Left ventricle myocardium superior (tissue), 1 donor: ENCODE results near the gene TRIM44. TPM values are rescaled to one million over a fixed set of nuclear protein-coding genes. Genes with fewer than 3 reads are reported as not detected.
"Not testable (repeated sequence)": the region's sequence is repeated elsewhere in the genome, so short reads cannot be mapped to it uniquely, and the experiment has no call there.

Source experiments
- ATAC-seq: fragments of 200-7000 bp; cut with Tn5 transposase; one replicate; pipeline ENCODE4 v1.9.1; 2020; ENCODE audit warnings: mild to moderate bottlenecking, moderate library complexity
- DNase-seq: peaks from one replicate; pipeline ENCODE4 v3.0.0-alpha.2; 2020
- intact Hi-C: fragments of 100-400 bp; cut with micrococcal nuclease; formaldehyde crosslinking; loops from one replicate; pipeline ENCODE4 v1.11.0; 2022
- total RNA-seq: library from RNA; stranded (reverse); fragmentation: NEBNext Ultra II Directional; extraction: Animal tissue kit (Norgen Biotek cat#: 25700); gene quantifications from one replicate; pipeline ENCODE4 v1.2.1, GENCODE V29; 2021
- donor health status: DM: no; HTN: yes; CAD: no; lungs with severe emphysema.

TRIM44 gene
- total RNA-seq, 1 donor from 2014 or later: 38.5 TPM

DNA sequence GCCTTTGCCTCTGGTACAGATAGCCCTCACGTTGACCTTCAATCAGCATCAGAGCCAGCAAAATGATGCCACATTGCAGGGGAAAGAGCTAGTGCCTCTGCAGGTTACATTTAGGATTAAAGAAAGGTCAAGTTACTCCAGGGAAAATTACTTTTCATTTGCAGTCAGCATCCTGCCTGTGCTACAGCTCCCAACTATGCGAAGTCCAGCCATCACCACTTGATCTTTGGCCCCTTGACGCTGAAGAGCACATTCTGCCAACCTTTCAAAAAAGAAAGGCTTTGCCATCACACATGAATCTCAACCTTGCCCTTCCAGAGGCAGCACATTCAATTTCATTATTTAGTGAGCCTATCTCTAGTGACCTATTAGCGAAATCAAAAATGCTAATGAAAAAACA lies 33.1 kb upstream of the TRIM44 start:
- ATAC-seq (no peak), DNase-seq (no peak)
- intact Hi-C loops: loop anchor here (10.0 kb wide), 1 partner anchor 185 kb away; no protein-coding TSS in a partner anchor

DNA sequence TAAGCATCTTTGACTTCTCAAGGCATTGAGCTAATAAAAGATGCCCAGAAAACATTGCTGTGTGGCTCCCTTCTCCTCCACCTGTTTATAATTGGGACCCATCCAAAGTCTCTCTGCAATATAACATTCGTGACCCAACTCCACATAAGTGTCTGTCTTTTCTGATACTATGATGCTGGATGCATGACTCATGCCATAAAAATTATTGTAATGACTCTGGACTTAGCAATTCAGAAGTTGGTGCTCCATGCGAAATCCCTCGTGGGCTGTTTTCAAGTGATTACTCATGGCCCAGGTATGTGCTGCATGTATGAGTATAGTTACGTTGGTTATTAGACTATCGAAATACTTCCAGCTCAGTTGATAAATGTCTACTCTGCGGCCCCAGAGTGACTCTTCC lies 32.7 kb upstream of the TRIM44 start:
- DNase-seq: no peak
- ATAC-seq: no peak
- intact Hi-C loops: loop anchor here (10.0 kb wide), 1 partner anchor 185 kb away; no protein-coding TSS in a partner anchor

DNA sequence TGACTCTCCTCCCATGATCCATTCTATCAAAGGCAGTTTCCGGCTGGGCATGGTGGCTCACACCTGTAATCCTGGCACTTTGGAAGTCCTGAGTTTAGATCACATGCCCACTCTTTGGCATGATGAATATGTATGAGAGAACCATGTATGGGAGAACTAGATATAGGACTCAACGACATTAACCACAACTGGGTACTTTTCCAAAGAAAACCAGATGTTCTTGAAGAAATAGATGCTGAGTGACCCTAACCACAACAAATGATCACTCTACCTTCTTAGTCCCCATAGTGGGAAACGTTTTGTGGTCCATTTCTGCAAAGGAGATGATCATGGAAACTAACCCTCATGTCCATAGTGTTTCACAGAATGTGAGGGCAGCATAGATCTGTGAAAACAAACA lies 30.7 kb upstream of the TRIM44 start:
- intact Hi-C loops: no loop called here
- no peak for ATAC-seq
- DNase-seq: no peak

DNA sequence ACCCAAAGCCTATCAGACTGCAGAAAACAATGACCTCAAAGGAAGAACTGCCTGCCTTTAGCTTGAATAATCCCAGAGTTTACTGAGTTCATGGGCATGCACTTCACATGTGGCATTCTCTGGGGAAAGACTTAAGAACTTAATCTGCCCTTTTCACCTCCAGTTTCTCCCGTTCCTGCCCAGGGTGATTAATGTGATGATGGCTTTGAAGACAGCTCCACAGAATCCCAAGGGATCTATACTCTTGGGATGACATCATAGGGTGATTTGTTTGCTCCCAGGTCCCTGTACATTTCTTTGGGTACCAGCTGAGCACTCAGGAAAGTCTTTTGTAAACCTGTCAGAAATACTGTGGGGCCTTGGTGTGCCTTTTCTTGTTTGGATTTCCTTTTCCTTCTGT lies 30.3 kb upstream of the TRIM44 start:
- intact Hi-C loops: no loop called here
- no peak for ATAC-seq
- no peak for DNase-seq

DNA sequence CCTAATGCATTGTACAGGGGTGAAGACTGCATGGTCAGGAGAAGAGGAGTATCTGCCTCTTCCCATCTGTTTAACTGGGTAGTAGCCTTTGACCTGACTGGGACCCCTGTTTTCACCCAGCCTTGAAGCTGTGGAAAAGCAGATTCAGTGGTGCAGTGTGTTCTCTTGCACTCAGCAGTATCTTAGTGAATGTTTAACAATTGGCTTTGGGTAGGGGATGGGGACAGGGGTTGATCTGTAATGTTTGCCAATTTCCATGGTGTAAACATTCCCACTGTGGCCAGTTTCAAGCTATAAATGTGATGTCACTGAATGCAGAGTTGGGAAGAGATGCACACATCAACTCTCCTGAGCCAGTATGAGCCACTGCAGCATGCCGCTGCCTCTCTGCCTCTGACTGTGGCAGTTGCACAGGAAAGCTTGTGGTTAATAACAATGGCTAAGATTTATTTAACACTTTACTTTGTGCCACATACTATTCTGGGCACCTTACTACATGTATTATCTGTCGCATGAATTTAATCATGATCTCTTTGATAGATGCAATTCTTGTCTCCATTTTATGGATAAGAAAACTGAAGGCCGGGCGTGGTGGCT lies 28.6 kb upstream of the TRIM44 start:
- no peak for DNase-seq
- no peak for ATAC-seq
- intact Hi-C loops: no loop called here

DNA sequence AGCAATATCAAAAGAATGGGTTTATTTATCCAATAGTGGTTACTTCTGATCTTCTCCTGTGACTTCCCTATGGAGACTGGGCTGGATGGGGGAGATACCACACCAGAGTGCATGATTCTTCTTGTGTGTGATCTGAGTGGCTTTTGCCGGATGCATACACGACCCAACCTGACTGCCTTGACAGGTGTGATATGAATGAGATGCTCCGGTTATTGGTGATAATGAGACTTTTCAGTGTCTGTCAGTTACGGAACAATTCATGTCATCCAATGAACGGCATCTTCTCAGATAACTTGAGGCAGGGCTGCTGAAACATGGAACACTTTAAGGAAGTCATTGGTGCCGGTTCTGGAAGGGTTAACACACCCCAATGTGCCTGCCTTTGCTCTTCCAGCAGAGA lies 26.6 kb upstream of the TRIM44 start:
- ATAC-seq: no peak
- intact Hi-C loops: no loop called here
- DNase-seq: no peak

DNA sequence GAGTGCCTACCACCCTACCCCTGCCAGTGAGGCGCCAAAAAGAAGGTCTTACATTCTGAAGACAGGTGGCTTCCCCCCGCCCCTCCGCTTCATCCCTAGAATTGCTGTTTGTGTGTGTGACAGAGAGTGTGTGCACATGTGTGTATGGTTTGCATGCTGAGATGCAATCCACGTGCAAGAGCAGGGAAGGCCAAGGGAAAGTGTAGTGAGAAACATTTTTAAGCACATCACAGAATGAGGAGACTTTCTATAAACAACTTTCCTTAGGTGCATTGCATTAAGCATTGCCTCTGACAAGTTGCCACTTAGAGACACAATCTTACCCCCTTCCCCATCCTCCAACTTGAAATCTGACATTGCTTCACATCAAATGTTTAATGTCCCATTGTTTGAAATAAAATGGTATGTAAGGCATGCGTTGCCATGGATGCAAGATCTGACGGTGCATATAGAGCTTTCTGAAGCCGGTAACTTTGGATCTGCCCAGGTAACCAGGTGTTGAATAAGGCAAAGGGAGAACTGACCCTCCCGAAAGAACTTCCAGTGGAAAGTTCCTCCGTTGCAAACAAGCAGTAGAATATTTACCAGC lies 22.9 kb upstream of the TRIM44 start:
- intact Hi-C loops: no loop called here
- DNase-seq: no peak
- ATAC-seq: no peak

DNA sequence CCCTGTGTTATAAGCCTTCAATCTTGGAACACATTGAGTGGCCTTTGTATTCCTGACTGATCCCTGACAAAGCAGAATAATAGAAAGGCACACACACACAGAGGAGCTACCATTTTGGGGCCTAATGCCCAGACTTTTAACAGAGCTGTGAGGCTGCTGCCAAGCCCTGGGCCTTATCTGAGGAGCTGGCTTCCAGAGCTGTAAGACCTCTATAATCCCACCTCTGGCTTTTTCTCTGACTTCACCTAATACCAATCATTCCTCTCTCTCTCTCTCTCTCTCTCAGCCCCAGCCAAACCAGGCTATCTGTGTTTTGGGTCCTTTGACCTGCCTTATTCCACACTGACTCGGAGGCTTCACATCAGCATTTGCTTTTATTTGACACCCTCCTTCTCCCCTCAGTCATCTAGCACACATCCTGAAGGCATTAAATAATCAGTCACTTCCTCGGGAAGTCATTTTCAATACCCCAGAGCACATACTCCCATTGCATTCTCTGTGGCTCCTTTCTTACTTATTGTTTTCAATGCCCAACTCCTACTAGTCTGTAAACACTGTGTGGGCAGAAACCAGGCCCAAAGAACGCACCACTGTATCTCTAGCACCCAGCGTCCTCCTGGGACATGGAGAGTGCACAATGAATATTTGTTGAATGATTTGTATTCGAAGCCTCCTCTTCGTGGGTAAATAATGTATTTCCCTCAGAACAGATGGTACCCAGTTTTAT lies 21.2 kb upstream of the TRIM44 start:
- DNase-seq: no peak
- intact Hi-C loops: no loop called here
- ATAC-seq: no peak

DNA sequence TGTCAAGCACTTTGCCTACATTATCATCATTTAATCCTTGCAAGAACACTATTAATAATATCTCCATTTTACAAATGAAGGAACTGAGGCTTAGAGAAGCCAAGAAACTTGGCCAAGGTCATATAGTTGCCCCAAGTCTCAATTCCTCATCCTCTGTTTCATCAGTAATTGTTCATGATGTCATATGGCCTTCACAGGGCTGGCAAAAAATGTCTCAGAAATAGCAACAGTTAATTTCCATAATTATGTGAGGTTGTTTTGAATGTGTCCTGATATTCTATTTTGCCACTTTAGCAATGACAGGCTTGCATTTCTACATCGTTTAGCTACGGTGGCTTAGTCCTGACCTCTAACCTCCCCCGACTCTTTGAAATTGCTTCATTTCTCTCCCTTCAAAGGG lies 20.6 kb upstream of the TRIM44 start:
- DNase-seq (no peak), ATAC-seq (no peak)
- intact Hi-C loops: no loop called here

DNA sequence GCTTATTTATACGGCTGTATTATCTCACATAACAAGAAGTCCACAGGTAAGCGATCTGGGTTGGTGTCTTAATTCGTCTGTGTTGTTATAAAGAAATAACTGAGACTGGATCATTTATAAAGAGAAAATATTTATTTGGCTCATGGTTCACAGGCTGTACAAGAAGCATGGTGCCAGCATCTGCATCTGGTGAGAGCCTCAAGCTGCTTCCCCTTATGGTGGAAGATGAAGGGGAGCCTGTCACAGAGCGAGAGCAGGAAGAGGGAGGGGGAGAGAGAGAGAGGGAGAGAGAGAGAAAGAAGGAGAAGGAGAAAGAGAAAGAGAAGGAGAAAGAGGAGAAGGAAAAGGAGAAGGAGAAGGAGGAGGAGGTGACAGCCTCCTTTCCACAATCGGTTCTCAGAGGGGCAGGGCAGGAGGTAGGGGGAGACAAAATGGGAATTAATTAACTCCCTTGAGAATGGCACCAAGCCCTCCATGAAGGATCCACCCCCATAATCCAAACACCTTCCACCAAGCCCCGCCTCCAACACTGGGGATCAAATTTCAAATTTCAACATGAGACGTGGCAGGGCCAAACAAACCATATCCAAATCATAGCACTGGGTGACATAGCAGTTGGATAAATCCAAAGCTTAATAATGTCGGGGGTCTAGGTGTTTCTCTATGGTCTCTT lies 15.0 kb upstream of the TRIM44 start:
- no peak for ATAC-seq
- DNase-seq: no peak
- intact Hi-C loops: no loop called here

DNA sequence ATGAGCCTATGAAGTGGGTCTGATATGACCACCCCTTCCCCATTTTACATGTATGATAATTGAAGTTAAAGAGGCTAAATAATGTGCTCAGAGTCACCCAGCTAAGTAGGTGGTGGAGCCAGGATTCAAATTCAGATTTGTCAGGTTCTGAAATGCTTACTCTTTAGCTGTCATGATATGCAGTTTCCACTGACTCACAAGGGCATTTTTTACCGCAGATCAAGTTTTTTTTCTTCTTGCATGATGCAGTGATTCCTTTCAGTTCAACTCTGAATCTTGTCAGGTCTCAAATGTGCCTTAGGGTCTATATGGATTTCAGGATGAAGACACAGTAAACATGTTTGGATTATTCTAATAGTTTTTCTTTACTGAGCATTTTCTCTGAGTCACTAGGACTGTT lies 12.6 kb upstream of the TRIM44 start:
- ATAC-seq: no peak
- intact Hi-C loops: no loop called here
- DNase-seq: no peak

DNA sequence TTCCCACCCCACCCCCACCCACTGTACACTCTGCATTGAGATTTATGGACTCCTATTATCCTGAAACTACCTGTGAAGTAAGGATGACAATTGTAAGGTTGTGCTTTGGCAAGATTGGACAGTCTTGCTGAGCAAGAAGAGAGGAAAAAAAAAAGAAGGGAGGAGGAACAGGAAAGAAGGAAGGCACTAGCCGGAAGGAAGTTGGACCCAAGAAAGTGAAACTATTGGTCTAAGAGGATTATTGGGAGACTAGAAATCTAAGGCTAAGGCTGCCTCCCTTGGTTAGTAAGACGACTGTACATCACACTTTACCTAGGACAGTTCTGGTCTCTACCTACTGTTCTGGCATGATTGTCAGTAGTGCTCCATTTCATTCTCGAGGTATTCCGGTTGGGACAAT lies 12.1 kb upstream of the TRIM44 start:
- ATAC-seq (no peak), DNase-seq (no peak)
- intact Hi-C loops: no loop called here

DNA sequence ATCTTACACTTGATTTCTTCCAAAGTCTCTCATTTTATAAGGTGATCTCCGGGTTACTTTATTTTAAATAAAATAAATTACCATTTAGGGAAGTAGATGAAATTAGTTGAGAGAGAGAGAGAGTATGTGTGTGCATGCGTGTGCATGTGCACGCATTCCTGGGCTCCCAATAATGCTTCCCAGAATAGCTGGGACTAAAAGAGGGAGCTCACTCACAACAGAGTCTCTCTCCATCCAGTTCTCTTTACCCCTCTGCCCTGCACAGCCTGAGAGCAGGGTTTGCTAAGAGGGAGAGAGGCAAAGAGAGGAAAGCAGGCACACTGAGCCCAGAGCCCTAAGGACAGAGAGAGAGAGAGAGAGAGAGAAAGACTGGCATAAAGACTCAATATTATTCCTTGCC lies 11.3 kb upstream of the TRIM44 start:
- intact Hi-C loops: no loop called here
- DNase-seq: no peak

DNA sequence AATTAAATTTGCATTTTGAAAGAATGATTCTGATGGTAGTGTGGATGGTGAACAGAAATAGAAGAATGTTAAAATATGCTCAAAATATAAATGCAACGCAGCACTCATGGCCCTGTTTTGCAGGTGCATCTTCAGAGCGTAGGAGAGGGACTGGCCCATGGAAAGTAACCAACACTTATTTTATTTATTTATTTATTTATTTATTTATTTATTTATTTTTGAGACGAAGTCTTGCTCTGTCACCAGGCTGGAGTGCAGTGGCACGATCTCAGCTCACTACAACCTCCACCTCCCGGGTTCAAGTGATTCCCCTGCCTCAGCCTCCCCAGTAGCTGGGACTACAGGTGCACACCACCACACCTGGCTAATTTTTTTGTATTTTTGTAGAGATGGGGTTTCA lies 9.8 kb upstream of the TRIM44 start:
- not testable (repeated sequence) for DNase-seq

More for the DNA sequence above, 11.3 kb upstream of the TRIM44 start:
- peak; percentile 91 for ATAC-seq

DNA sequence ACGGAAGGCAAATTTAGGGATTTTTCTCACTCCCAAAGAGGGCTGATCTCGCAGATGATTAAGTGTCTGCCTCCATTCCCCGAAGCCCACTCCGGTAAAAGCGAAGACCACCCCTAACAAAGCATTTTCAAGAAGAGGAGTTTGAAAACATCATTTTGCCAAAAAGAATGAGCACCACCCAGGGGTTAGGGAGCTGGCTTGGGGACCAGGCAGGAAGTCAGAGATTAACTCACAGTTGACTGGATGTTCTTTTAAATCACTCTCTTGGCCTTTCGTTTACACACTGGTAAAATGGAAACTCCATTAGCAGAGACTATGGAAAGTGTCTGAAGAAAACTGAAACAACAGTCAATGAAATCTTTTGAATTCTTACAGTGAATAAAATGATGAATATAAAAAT lies 7.9 kb upstream of the TRIM44 start:
- DNase-seq: no peak
- intact Hi-C loops: no loop called here
- ATAC-seq: no peak

More for the DNA sequence above, 9.8 kb upstream of the TRIM44 start:
- ATAC-seq, intact Hi-C loops: not testable (repeated sequence)

DNA sequence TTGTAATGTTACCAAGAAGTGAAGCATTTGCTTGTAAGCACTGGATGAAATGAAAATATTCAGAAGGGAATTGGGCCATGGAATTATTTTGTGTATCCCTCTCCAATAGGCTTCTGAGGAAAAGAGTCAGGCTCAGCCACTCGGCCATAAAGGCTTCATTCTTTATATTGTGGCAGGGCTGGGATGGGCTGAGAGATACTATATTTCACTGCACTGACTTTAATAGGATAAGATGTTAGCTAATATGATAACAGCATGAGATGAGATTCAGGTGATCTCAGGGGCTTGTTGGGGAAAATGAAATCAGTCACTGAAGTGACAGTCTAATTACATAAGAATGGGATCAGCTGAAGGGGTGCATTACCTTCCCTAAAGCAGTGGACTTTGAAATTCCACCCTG lies 7.3 kb upstream of the TRIM44 start:
- ATAC-seq: no peak
- DNase-seq: no peak
- intact Hi-C loops: no loop called here

DNA sequence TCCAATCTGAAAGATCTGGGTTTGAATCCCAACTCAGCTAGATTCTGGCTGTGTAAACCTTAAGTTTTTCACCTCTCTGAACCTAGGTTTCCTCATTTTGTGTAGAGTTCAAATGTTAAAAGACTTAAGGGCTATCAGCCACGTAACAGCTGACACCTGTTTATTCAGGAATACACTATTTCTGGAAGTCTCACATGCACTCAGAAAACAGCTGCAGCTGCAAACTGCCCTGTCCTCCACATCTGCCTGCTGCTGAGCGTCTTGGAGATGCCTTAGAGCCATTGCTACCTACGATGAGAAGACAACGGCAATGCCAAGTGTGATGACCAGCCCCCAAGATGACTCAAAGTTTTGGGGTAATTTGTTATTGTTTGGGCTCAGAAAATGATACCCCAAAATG lies 6.7 kb upstream of the TRIM44 start:
- intact Hi-C loops: no loop called here
- DNase-seq (no peak), ATAC-seq (no peak)

DNA sequence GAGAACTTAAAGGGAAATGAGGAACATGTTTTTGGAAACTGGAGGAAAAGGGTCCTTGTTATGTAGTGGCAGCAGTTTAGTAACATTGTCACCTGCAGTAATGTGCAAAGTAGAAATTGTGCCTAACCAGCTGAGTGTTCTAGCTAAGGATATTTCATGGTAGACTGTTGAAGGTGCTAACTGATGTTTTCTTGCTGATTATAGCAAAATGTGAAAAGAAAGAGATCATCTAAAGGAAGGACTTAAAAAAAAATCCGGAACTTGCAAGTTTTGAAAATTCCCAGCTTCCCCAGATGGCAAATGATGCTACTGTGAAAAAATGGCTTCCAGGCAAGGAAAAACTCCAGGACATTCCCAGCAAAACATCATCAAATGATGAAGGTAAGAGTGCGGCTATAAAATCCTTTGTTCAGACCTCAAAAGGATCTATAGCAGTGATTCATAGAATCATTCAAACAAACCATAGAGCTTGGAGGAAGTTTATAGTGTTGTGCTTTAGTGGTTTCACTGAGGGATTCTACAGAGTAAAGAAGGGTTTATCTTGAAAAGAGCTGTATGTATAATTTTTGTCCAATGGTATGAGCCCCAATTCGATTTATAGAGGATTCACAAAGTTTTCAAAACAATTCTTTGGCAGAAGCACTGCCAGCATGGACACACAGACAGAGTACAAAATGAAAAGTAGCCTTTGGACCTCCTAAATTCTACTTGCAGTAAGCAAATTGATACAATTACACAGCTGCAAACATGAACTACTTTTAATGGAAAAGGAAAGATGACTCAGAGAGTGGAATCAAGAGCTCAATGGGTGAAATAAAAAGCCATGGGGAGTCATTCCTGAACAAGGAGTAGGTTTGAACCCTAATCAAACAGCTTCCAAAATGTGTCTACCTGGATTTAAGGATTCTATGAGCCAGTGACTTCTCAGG lies 4.3 kb upstream of the TRIM44 start:
- ATAC-seq: no peak
- intact Hi-C loops: no loop called here
- no peak for DNase-seq

DNA sequence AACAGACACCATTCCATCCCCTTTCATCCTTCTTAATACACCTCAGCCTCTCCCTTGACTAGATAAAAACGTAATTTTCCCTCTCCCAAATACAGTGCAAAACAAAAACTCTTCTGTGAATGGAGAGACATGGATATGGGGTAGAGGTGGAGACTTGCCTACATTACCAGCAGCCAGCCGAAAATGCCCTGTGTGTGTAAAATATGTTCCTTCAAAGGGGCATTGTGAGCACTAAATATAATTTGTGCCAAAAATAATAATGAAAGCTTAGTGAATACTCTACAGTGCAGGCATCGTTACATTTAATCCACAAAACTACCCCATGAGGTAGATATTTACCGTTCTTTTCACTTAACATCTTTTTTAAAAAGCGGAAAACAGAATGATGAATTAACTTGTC lies 1.0 kb upstream of the TRIM44 start:
- no peak for ATAC-seq
- DNase-seq: no peak
- intact Hi-C loops: no loop called here
